MM.1S (cell line): ENCODE measurements around the gene PBX3.

Experiments used
- DNase-seq: peaks from one replicate; pipeline ENCODE4 v3.0.0-alpha.2; 2015
- H2AFZ ChIP-seq: fragments of 300-600 bp; sonication (generic); 2 replicates; pipeline ENCODE4 v1.6.0; 2016; ENCODE audit warnings: antibody characterized with exemption, low read length
- H3F3A ChIP-seq: fragments of 300-600 bp; sonication (generic); 2 replicates; pipeline ENCODE4 v1.6.1; 2016; ENCODE audit warnings: mild to moderate bottlenecking, antibody characterized with exemption, low read length, moderate library complexity, mixed read lengths; ENCODE audit not compliant: insufficient read depth
- H3K27ac ChIP-seq: fragments of 300-600 bp; sonication (generic); 2 replicates; pipeline ENCODE4 v1.5.1; 2016; ENCODE audit warnings: mild to moderate bottlenecking, low read length
- H3K27me3 ChIP-seq: fragments of 300-600 bp; sonication (generic); replicated peaks from 2 replicates; pipeline ENCODE4 v1.6.0; 2016; ENCODE audit warnings: low read length; ENCODE audit not compliant: insufficient read depth
- H3K36me3 ChIP-seq: fragments of 300-600 bp; sonication (generic); replicated peaks from 2 replicates; pipeline ENCODE4 v1.6.1; 2016; ENCODE audit warnings: mild to moderate bottlenecking, low read length, mixed read lengths; ENCODE audit not compliant: insufficient read depth
- H3K4me1 ChIP-seq: fragments of 300-600 bp; sonication (generic); 2 replicates; pipeline ENCODE4 v1.6.1; 2016; ENCODE audit warnings: low read length, mixed read lengths
- H3K4me2 ChIP-seq: fragments of 300-600 bp; sonication (generic); 2 replicates; pipeline ENCODE4 v1.6.0; 2016; ENCODE audit warnings: low read depth, low read length
- H3K4me3 ChIP-seq: fragments of 300-600 bp; sonication (generic); 2 replicates; pipeline ENCODE4 v1.5.1; 2016; ENCODE audit warnings: low read length, mixed read lengths
- H3K79me2 ChIP-seq: fragments of 300-600 bp; sonication (generic); 2 replicates; pipeline ENCODE4 v1.6.1; 2016; ENCODE audit warnings: mixed run types, low read length, mixed read lengths
- H3K9ac ChIP-seq: fragments of 300-600 bp; sonication (generic); 2 replicates; pipeline ENCODE4 v1.6.1; 2016; ENCODE audit warnings: low read length, mixed read lengths
- H3K9me2 ChIP-seq: fragments of 300-600 bp; sonication (generic); replicated peaks from 2 replicates; pipeline ENCODE4 v1.6.1; 2016; ENCODE audit warnings: mild to moderate bottlenecking, low read length, mixed read lengths; ENCODE audit not compliant: insufficient read depth
- H3K9me3 ChIP-seq: fragments of 300-600 bp; sonication (generic); replicated peaks from 2 replicates; pipeline ENCODE4 v1.6.1; 2016; ENCODE audit warnings: mild to moderate bottlenecking, low read length, mixed read lengths; ENCODE audit not compliant: insufficient read depth
- H4K20me1 ChIP-seq: fragments of 300-600 bp; sonication (generic); 2 replicates; pipeline ENCODE4 v1.6.1; 2016; ENCODE audit warnings: mild to moderate bottlenecking, low read length, moderate library complexity, mixed read lengths; ENCODE audit not compliant: insufficient read depth
- EZH2 ChIP-seq: fragments of 300-600 bp; sonication (generic); optimal IDR thresholded peaks from 2 replicates; pipeline ENCODE3; 2017; ENCODE audit warnings: low read depth, mild to moderate bottlenecking, antibody characterized with exemption, low read length, mixed read lengths
- EZH2phosphoT487 ChIP-seq: fragments of 300-600 bp; sonication (generic); IDR thresholded peaks from 2 replicates; pipeline ENCODE4 v1.6.1; 2018; ENCODE audit warnings: antibody characterized with exemption, low read length
- TF ChIP-seq, protein P1 (sequence below): fragments of 300-600 bp; sonication (generic); IDR thresholded peaks from 2 replicates; pipeline ENCODE4 v1.5.1; 2016; ENCODE audit warnings: antibody characterized with exemption, low read length, mixed read lengths

PBX3 gene

DNA sequence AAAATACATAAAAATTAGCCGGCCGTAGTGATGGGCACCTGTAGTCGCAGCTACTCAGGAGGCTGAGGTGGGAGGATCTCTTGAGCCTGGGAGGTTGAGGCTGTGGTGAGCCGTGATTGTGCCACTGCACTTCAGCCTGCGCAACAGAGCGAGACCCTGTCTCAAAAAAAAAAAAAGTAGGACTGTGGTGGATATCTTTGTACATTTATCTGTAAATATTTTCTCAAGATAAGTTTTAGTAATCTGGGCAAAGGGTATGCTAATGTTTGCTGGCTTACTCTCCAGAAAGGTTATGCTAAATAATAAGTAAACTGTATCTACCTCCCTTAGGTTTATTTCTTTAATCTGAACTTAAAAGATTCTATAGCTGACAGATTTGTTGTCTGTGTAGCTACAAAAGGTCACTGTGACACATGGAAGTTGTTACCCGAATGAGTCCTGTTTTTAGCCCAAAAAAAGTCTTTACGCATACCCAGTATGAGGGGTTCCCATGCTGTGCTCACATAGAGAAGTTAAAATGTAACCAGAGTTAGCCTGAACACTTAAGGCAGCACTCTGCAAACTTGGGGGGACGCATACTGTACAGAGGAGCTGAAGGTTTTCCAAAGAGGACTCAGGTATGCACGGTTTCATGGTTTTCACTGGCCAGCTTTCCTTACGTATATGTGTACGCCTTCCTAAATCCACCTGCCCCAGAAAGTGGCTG lies 206.3 kb downstream of the PBX3 start:
- Histone ChIP-seq H3K79me2 (no peaks in the 10 kb centered on the region), H4K20me1 (no peaks in the 10 kb centered on the region), H3K27ac (no peak overlapping the region), H2AFZ (no peak overlapping the region), H3K27me3 (no peaks in the 10 kb centered on the region), H3F3A (no peaks in the 10 kb centered on the region), H3K36me3 (no peaks in the 10 kb centered on the region), H3K4me3 (no peak overlapping the region), H3K9ac (no peak overlapping the region), H3K9me3 (no peaks in the 10 kb centered on the region), H3K4me2 (no peak overlapping the region), H3K4me1 (no peaks in the 10 kb centered on the region), H3K9me2 (no peaks in the 10 kb centered on the region)
- no peak for TF ChIP-seq EZH2phosphoT487
- TF ChIP-seq EZH2: no peak
- TF ChIP-seq, protein P1, sequence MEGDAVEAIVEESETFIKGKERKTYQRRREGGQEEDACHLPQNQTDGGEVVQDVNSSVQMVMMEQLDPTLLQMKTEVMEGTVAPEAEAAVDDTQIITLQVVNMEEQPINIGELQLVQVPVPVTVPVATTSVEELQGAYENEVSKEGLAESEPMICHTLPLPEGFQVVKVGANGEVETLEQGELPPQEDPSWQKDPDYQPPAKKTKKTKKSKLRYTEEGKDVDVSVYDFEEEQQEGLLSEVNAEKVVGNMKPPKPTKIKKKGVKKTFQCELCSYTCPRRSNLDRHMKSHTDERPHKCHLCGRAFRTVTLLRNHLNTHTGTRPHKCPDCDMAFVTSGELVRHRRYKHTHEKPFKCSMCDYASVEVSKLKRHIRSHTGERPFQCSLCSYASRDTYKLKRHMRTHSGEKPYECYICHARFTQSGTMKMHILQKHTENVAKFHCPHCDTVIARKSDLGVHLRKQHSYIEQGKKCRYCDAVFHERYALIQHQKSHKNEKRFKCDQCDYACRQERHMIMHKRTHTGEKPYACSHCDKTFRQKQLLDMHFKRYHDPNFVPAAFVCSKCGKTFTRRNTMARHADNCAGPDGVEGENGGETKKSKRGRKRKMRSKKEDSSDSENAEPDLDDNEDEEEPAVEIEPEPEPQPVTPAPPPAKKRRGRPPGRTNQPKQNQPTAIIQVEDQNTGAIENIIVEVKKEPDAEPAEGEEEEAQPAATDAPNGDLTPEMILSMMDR: no peak
- DNase-seq: no peak

DNA sequence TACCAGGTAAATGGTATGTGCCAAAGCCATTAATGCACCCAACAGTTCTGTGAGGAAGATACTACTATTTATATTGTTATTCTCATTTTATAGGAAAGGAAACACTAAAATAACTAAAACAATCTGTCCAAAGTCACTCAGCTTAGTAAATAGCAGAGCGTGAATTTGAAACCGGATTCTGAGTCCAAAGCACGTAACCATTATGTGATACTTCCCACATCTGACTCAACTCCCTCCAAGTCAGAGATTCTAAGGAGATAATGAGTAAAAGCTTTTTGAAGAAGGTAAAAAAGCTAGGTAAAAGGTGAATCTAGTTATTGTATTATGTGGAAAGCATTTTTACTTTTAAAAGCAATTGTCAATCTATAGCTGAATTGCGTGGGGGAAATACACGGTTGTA lies 208.9 kb downstream of the PBX3 start:
- H3K9ac ChIP-seq: no peak overlapping the region
- no peak overlapping the region for H3K4me2 ChIP-seq
- no peaks in the 10 kb centered on the region for H3K9me2 ChIP-seq
- H3K27me3 ChIP-seq: no peaks in the 10 kb centered on the region
- no peak overlapping the region for H3K4me3 ChIP-seq
- DNase-seq: no peak
- no peaks in the 10 kb centered on the region for H3K9me3 ChIP-seq
- no peaks in the 10 kb centered on the region for H3K79me2 ChIP-seq
- H2AFZ ChIP-seq: no peak overlapping the region
- H4K20me1 ChIP-seq: no peaks in the 10 kb centered on the region
- no peaks in the 10 kb centered on the region for H3K4me1 ChIP-seq
- H3K27ac ChIP-seq: no peak overlapping the region
- no peaks in the 10 kb centered on the region for H3K36me3 ChIP-seq
- TF ChIP-seq, protein P1: no peak
- TF ChIP-seq EZH2 (no peak), EZH2phosphoT487 (no peak)
- H3F3A ChIP-seq: no peaks in the 10 kb centered on the region

DNA sequence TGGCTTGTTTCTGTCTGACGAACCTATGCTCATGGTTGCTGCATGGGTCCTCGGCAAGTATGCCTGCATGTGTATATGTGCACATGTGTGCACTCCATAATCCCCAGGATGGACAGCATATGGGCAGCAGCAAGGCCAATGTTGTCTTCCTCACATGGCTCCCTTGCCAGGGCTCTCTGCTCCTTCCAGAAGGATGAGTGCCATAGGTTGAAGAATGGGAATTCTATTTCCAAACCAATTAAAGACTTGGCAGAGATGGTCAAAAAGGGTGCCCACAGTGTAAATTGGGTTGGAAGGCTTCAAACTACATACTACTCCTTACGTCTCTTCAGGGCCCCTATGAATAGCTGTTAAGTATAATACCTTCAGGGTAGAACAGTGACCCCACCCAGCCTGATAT lies 212.1 kb downstream of the PBX3 start:
- H3K4me3 ChIP-seq: no peak overlapping the region
- H3K36me3 ChIP-seq: no peaks in the 10 kb centered on the region
- no peak overlapping the region for H3K4me2 ChIP-seq
- TF ChIP-seq EZH2: no peak
- TF ChIP-seq, protein P1: no peak
- no peak for TF ChIP-seq EZH2phosphoT487
- DNase-seq: no peak
- no peaks in the 10 kb centered on the region for H3K27me3 ChIP-seq
- H3K4me1 ChIP-seq: no peaks in the 10 kb centered on the region
- H4K20me1 ChIP-seq: no peaks in the 10 kb centered on the region
- H3F3A ChIP-seq: no peaks in the 10 kb centered on the region
- no peak overlapping the region for H3K9ac ChIP-seq
- H2AFZ ChIP-seq: no peak overlapping the region
- no peaks in the 10 kb centered on the region for H3K79me2 ChIP-seq
- H3K27ac ChIP-seq: no peak overlapping the region
- no peaks in the 10 kb centered on the region for H3K9me2 ChIP-seq
- H3K9me3 ChIP-seq: no peaks in the 10 kb centered on the region
